Measurements from ENCODE around the gene ABR.

- TF ChIP-seq CTCF (IDR thresholded peaks at IDR 0.05) (no peak), POLR2A (IDR thresholded peaks at IDR 0.05) (no peak)
Observed at GRCh38 chr17:1116602-1117001, 63.2 kb downstream of the ABR start.

Data from prostate gland (tissue), 2 donors.